SK-N-SH (cell line): ENCODE data around the gene OSBPL10. TPM values are rescaled to one million over a fixed set of nuclear protein-coding genes. Genes with fewer than 3 reads are reported as not detected.

Experiments used
- CTCF ChIA-PET: fragments of 300-600, 350-600 bp; formaldehyde crosslinking; extraction: SDS; loops from one replicate; lab custom pipeline; 2021; lab: Yijun Ruan, JAX
- POLR2A ChIA-PET: fragments of 350-600 bp; sonication (Branson Sonifier 250); formaldehyde crosslinking; extraction: SDS; loops from one replicate; lab custom pipeline; 2020; ENCODE audit warnings: antibody characterized with exemption, inconsistent platforms; lab: Yijun Ruan, JAX
- DNase-seq: peaks from one replicate; pipeline ENCODE4 v3.0.0; 2012
- H2AFZ ChIP-seq: fragments of 200-600 bp; sonication (generic); 2 replicates; pipeline ENCODE4 v1.8.1; 2016; ENCODE audit warnings: antibody characterized with exemption, mild to moderate bottlenecking, low read depth
- H3F3A ChIP-seq: fragments of 200-600 bp; sonication (generic); replicated peaks from 2 replicates; pipeline ENCODE3; 2016; ENCODE audit warnings: antibody characterized with exemption, mild to moderate bottlenecking; ENCODE audit not compliant: insufficient read depth
- H3K27ac ChIP-seq, 2 experiments: fragments of 200-500 bp in 1 of 2; fragments of 200-600 bp in 1 of 2; sonication (Bioruptor generic) in 1 of 2; sonication (generic), shearing (Covaris generic) in 1 of 2; 2 replicates each; pipeline versions ENCODE4 v1.5.1 to v1.6.1; 2014 to 2016; ENCODE audit warnings: low read depth in 2 of 2, inconsistent platforms in 1 of 2, low read length in 1 of 2, mild to moderate bottlenecking in 1 of 2, mixed read lengths in 1 of 2
- H3K27me3 ChIP-seq: fragments of 200-600 bp; sonication (generic), shearing (Covaris generic); 2 replicates; pipeline ENCODE4 v1.6.1; 2016; ENCODE audit warnings: mixed run types; ENCODE audit not compliant: insufficient read depth
- H3K36me3 ChIP-seq, 2 experiments: fragments of 200-500 bp in 1 of 2; fragments of 200-600 bp in 1 of 2; sonication (Bioruptor generic) in 1 of 2; sonication (generic) in 1 of 2; replicated peaks in 1 of 2; 2 replicates each; pipeline versions ENCODE3 to v1.5.1; 2014 to 2016; ENCODE audit warnings: low read length in 1 of 2, mild to moderate bottlenecking in 1 of 2; ENCODE audit not compliant: insufficient read depth in 2 of 2, control insufficient read depth in 1 of 2
- H3K4me1 ChIP-seq, 2 experiments: fragments of 200-500 bp in 1 of 2; fragments of 200-600 bp in 1 of 2; sonication (Bioruptor generic) in 1 of 2; sonication (generic), shearing (Covaris generic) in 1 of 2; 2 replicates each; pipeline versions ENCODE4 v1.5.1 to v1.6.1; 2014 to 2016; ENCODE audit warnings: low read depth in 1 of 2, low read length in 1 of 2, mixed run types in 1 of 2; ENCODE audit not compliant: insufficient read depth in 2 of 2, control insufficient read depth in 1 of 2
- H3K4me2 ChIP-seq: fragments of 200-600 bp; sonication (generic), shearing (Covaris generic); 2 replicates; pipeline ENCODE4 v1.6.1; 2017; ENCODE audit warnings: mixed run types
- H3K4me3 ChIP-seq, 2 experiments: fragments of 200-500 bp in 1 of 2; fragments of 200-600 bp in 1 of 2; sonication (Bioruptor generic) in 1 of 2; sonication (generic), shearing (Covaris generic) in 1 of 2; 2 replicates each; pipeline versions ENCODE4 v1.5.1 to v1.8.1; 2014 to 2016; ENCODE audit warnings: low read depth in 2 of 2, inconsistent platforms in 1 of 2, low read length in 1 of 2, mild to moderate bottlenecking in 1 of 2, mixed read lengths in 1 of 2, moderate library complexity in 1 of 2
- H3K79me2 ChIP-seq: fragments of 200-600 bp; sonication (generic); 2 replicates; pipeline ENCODE4 v1.8.1; 2017; ENCODE audit warnings: mild to moderate bottlenecking; ENCODE audit not compliant: insufficient read depth
- H3K9ac ChIP-seq: fragments of 200-600 bp; sonication (generic); 2 replicates; pipeline ENCODE4 v1.6.1; 2017; ENCODE audit warnings: mixed run types
- H3K9me2 ChIP-seq: fragments of 200-600 bp; sonication (generic); 2 replicates; pipeline ENCODE4 v1.6.1; 2017; ENCODE audit warnings: mixed run types
- H3K9me3 ChIP-seq: fragments of 200-600 bp; sonication (generic); 2 replicates; pipeline ENCODE4 v1.6.1; 2017; ENCODE audit warnings: mixed run types, mild to moderate bottlenecking, moderate library complexity
- H4K20me1 ChIP-seq: fragments of 200-600 bp; sonication (generic); 2 replicates; pipeline ENCODE4 v1.6.1; 2017; ENCODE audit warnings: mild to moderate bottlenecking, mixed run types; ENCODE audit not compliant: insufficient read depth
- ELF1 ChIP-seq: IDR thresholded peaks from 2 replicates; pipeline ENCODE4 v1.4.0; 2012
- EP300 ChIP-seq, 2 experiments: IDR thresholded peaks; 2 replicates each; pipeline versions ENCODE4 v1.4.0 to v1.6.1; 2012; ENCODE audit warnings: borderline replicate concordance in 1 of 2, low read depth in 1 of 2, low read length in 1 of 2
- FOSL2 ChIP-seq: IDR thresholded peaks from 2 replicates; pipeline ENCODE4 v1.4.0; 2012; ENCODE audit warnings: low read depth, mild to moderate bottlenecking, moderate library complexity, borderline replicate concordance
- FOXJ3 ChIP-seq: sonication (generic); formaldehyde crosslinking; IDR thresholded peaks from 2 replicates; pipeline ENCODE4 v1.5.1; 2020; ENCODE audit warnings: mild to moderate bottlenecking, missing genetic modification reagents
- FOXM1 ChIP-seq: IDR thresholded peaks from 2 replicates; pipeline ENCODE4 v1.4.0; 2012; ENCODE audit warnings: low read depth, mild to moderate bottlenecking
- GATA2 ChIP-seq: sonication (generic); formaldehyde crosslinking; IDR thresholded peaks from 2 replicates; pipeline ENCODE4 v1.5.0; 2020; ENCODE audit warnings: mild to moderate bottlenecking, missing genetic modification reagents
- JUND ChIP-seq: IDR thresholded peaks from 2 replicates; pipeline ENCODE4 v1.4.0; 2012
- MEF2A ChIP-seq: IDR thresholded peaks from 2 replicates; pipeline ENCODE4 v1.4.0; 2012; ENCODE audit warnings: low read depth, borderline replicate concordance
- MXI1 ChIP-seq: IDR thresholded peaks from 2 replicates; pipeline ENCODE4 v1.6.1; 2012; ENCODE audit warnings: mild to moderate bottlenecking, low read depth, low read length, improper control_type of control experiment
- NFIC ChIP-seq: IDR thresholded peaks from 2 replicates; pipeline ENCODE4 v1.4.0; 2012; ENCODE audit warnings: borderline replicate concordance
- NRF1 ChIP-seq: IDR thresholded peaks from 2 replicates; pipeline ENCODE4 v1.6.1; 2012; ENCODE audit warnings: low read depth, mild to moderate bottlenecking, low read length
- POLR2AphosphoS5 ChIP-seq: IDR thresholded peaks from 2 replicates; pipeline ENCODE4 v1.6.1; 2012; ENCODE audit warnings: low read depth, low read length
- REST ChIP-seq: IDR thresholded peaks from 2 replicates; pipeline ENCODE4 v1.6.1; 2012; ENCODE audit warnings: mild to moderate bottlenecking, low read depth, low read length, moderate library complexity
- RFX5 ChIP-seq: IDR thresholded peaks from 2 replicates; pipeline ENCODE4 v1.6.1; 2012; ENCODE audit warnings: mild to moderate bottlenecking, improper control_type of control experiment, low read length
- RXRA ChIP-seq: IDR thresholded peaks from 2 replicates; pipeline ENCODE4 v1.4.0; 2012; ENCODE audit warnings: low read depth, mild to moderate bottlenecking, borderline replicate concordance
- SIN3A ChIP-seq: IDR thresholded peaks from 2 replicates; pipeline ENCODE4 v1.6.1; 2012; ENCODE audit warnings: low read depth, mild to moderate bottlenecking, low read length, moderate library complexity, borderline replicate concordance
- SMC3 ChIP-seq: IDR thresholded peaks from 2 replicates; pipeline ENCODE4 v1.6.1; 2012; ENCODE audit warnings: low read depth, low read length, improper control_type of control experiment
- TCF12 ChIP-seq: IDR thresholded peaks from 2 replicates; pipeline ENCODE4 v1.4.0; 2012
- WGBS: methylation state at CpG from one replicate; pipeline ENCODE4 v1.1.6; 2017; ENCODE audit warnings: low lambda C conversion rate; 5-methylcytosine and 5-hydroxymethylcytosine counted together
- polyA plus RNA-seq, 3 experiments: library from polyadenylated mRNA; depleted of rRNA; stranded (reverse); fragments of >200 nt; gene quantifications; 2 replicates each; pipeline ENCODE4 v1.2.3, GENCODE V29; 2012
- TF ChIP-seq, protein P1 (sequence below): IDR thresholded peaks from 2 replicates; pipeline ENCODE4 v1.4.0; 2012; ENCODE audit warnings: low read depth
- TF ChIP-seq, protein P2 (sequence below): IDR thresholded peaks from 2 replicates; pipeline ENCODE4 v1.4.0; 2012; ENCODE audit warnings: low read depth, borderline replicate concordance
- TF ChIP-seq, protein P3 (sequence below): IDR thresholded peaks from 2 replicates; pipeline ENCODE4; 2012

OSBPL10 gene
- polyA plus RNA-seq, 1 of the 3 experiments (the other 2 are of a cell fraction): 0.12 TPM

GRCh38 chr3:31810991-31811433, 170.1 kb downstream of the OSBPL10 start (continued):
- TF ChIP-seq NRF1: no peak
- TF ChIP-seq FOXJ3 (CRISPR knock-in tag): no peak
- TF ChIP-seq, protein P1, sequence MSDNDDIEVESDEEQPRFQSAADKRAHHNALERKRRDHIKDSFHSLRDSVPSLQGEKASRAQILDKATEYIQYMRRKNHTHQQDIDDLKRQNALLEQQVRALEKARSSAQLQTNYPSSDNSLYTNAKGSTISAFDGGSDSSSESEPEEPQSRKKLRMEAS: no peak

DNA sequence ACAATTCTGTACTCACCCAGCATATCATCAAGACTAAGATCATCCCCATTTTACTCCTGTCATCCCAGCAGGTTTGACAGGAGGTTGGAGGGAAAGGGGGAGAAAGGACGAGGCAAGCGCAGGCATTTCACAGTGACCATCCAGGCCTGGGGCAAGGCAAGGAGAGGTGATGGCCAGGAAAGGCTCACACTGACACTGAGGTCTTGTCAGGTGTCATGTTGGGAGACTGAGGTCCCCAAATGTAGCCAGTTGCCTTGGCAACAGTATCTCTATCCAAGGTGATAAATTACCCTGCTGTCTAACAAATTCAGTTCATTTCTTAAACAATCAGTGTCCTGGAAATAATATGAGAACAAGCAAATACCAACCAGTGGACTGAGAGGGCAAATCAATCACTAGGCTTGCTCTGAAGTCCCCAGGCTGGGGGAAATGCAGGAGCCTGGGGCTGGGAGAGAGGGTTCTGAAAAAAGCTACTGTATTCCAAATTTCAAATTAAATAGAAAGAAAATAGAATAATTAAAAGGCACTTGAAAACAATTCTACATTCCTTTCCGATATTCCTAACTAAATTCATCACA, 172.8 kb downstream of the OSBPL10 start:
- 47% methylated on average over 3 of the region's 3 CpGs for WGBS
- no peak overlapping the region for H3K9ac ChIP-seq
- ChIA-PET CTCF (no interaction called here), POLR2A (no interaction called here)
- H4K20me1 ChIP-seq: no peaks in the 10 kb centered on the region
- H3F3A ChIP-seq: no peaks in the 10 kb centered on the region
- H3K4me1 ChIP-seq: peaks cover 0 to 3% of the 10 kb centered on the region in 2 experiments; a peak in 1 of 4 replicates
- H3K27ac ChIP-seq: no peak overlapping the region
- TF ChIP-seq MXI1 (no peak), FOSL2 (no peak), JUND (no peak), MEF2A (no peak), SIN3A (no peak), RFX5 (no peak)
- no peaks in the 10 kb centered on the region for H3K79me2 ChIP-seq
- no peak overlapping the region for H3K4me2 ChIP-seq
- H3K36me3 ChIP-seq: no peaks in the 10 kb centered on the region
- no peaks in the 10 kb centered on the region for H3K9me3 ChIP-seq
- no peak for DNase-seq
- no peak overlapping the region for H3K4me3 ChIP-seq
- no peak overlapping the region for H2AFZ ChIP-seq
- no peaks in the 10 kb centered on the region for H3K27me3 ChIP-seq
- H3K9me2 ChIP-seq: no peaks in the 10 kb centered on the region

- 36% methylated on average over 10 of the region's 10 CpGs for WGBS
- Histone ChIP-seq H4K20me1 (no peaks in the 10 kb centered on the region), H3K4me2 (no peak overlapping the region), H2AFZ (no peak overlapping the region), H3K27ac (no peak overlapping the region), H3K9me2 (no peaks in the 10 kb centered on the region), H3K9ac (no peak overlapping the region), H3K4me3 (no peak overlapping the region), H3K36me3 (no peaks in the 10 kb centered on the region), H3K9me3 (no peaks in the 10 kb centered on the region), H3F3A (no peaks in the 10 kb centered on the region), H3K4me1 (peaks cover 0 to 3% of the 10 kb centered on the region in 2 experiments; a peak in 1 of 4 replicates), H3K27me3 (no peaks in the 10 kb centered on the region), H3K79me2 (no peaks in the 10 kb centered on the region)
- ChIA-PET CTCF (interaction anchor here (0.7 to 1.5 kb wide), 2 partner anchors 10 to 36 kb away, joined by 3 to 5 read pairs; no protein-coding TSS in a partner anchor), POLR2A (no interaction called here)
- no peak for DNase-seq
- TF ChIP-seq, protein P2, sequence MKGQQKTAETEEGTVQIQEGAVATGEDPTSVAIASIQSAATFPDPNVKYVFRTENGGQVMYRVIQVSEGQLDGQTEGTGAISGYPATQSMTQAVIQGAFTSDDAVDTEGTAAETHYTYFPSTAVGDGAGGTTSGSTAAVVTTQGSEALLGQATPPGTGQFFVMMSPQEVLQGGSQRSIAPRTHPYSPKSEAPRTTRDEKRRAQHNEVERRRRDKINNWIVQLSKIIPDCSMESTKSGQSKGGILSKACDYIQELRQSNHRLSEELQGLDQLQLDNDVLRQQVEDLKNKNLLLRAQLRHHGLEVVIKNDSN: no peak
- no peak for TF ChIP-seq NFIC
- TF ChIP-seq, protein P3, sequence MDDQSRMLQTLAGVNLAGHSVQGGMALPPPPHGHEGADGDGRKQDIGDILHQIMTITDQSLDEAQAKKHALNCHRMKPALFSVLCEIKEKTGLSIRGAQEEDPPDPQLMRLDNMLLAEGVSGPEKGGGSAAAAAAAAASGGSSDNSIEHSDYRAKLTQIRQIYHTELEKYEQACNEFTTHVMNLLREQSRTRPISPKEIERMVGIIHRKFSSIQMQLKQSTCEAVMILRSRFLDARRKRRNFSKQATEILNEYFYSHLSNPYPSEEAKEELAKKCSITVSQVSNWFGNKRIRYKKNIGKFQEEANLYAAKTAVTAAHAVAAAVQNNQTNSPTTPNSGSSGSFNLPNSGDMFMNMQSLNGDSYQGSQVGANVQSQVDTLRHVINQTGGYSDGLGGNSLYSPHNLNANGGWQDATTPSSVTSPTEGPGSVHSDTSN: no peak
- TF ChIP-seq RXRA: no peak
- TF ChIP-seq GATA2 (CRISPR knock-in tag): no peak
- TF ChIP-seq POLR2AphosphoS5: no peak
- no peak for TF ChIP-seq ELF1
- TF ChIP-seq MXI1: no peak
- no peak for TF ChIP-seq TCF12
- TF ChIP-seq EP300 (IDR thresholded peaks at IDR 0.05; ENCODE audit: borderline replicate concordance in 1 of 2, low read depth in 1 of 2, low read length in 1 of 2): no peak
- TF ChIP-seq FOXM1: no peak
- TF ChIP-seq JUND: no peak
- no peak for TF ChIP-seq REST
- no peak for TF ChIP-seq FOSL2
- TF ChIP-seq SMC3: no peak
- no peak for TF ChIP-seq NRF1
Measured at GRCh38 chr3:31804251-31805051, 176.6 kb downstream of the OSBPL10 start.
